ENCODE results near the gene SCFD2.
"Not testable (repeated sequence)": the region's sequence is repeated elsewhere in the genome, so short reads cannot be mapped to it uniquely, and the experiment has no call there.

The SCFD2 gene

GRCh38 chr4:53361451-53361850 is 4.4 kb downstream of the SCFD2 start:
- no peak for TF ChIP-seq CTCF (conservative IDR thresholded peaks at IDR 0.05; ENCODE audit: low read depth, low read length)
- no peak for DNase-seq (ENCODE audit: low read depth)
- H3K4me3 ChIP-seq (ENCODE audit: low read length), result no peak overlapping the region

GRCh38 chr4:53355930-53356521 is 9.8 kb downstream of the SCFD2 start:
- no peak overlapping the region for H3K4me3 ChIP-seq (ENCODE audit: low read length)
- DNase-seq (ENCODE audit: low read depth), result no peak
- TF ChIP-seq CTCF (conservative IDR thresholded peaks at IDR 0.05; ENCODE audit: low read depth, low read length), result no peak

GRCh38 chr4:53354012-53354722 is 11.7 kb downstream of the SCFD2 start:
- no peak for TF ChIP-seq CTCF (conservative IDR thresholded peaks at IDR 0.05; ENCODE audit: low read depth, low read length)
- no peak for DNase-seq (ENCODE audit: low read depth)
- no peak overlapping the region for H3K4me3 ChIP-seq (ENCODE audit: low read length)

- no peak overlapping the region for H3K4me3 ChIP-seq (ENCODE audit: low read length)
- no peak for DNase-seq (ENCODE audit: low read depth)
- no peak for TF ChIP-seq CTCF (conservative IDR thresholded peaks at IDR 0.05; ENCODE audit: low read depth, low read length)
Measured at GRCh38 chr4:53349091-53349491, 16.8 kb downstream of the SCFD2 start.

- DNase-seq (ENCODE audit: low read depth), result no peak
- no peak overlapping the region for H3K4me3 ChIP-seq (ENCODE audit: low read length)
- TF ChIP-seq CTCF (conservative IDR thresholded peaks at IDR 0.05; ENCODE audit: low read depth, low read length), result no peak
Measured at GRCh38 chr4:53348046-53348445, 17.8 kb downstream of the SCFD2 start.

GRCh38 chr4:53346920-53347852 is 18.7 kb downstream of the SCFD2 start:
- TF ChIP-seq CTCF (conservative IDR thresholded peaks at IDR 0.05; ENCODE audit: low read depth, low read length), result no peak
- DNase-seq (ENCODE audit: low read depth), result no peak
- H3K4me3 ChIP-seq (ENCODE audit: low read length), result no peak overlapping the region

- DNase-seq (ENCODE audit: low read depth); H3K4me3 ChIP-seq (ENCODE audit: low read length): not testable (repeated sequence)
Measured at GRCh38 chr4:53346392-53346791, 19.5 kb downstream of the SCFD2 start.

GRCh38 chr4:53340145-53340544 is 25.7 kb downstream of the SCFD2 start:
- not testable (repeated sequence) for DNase-seq (ENCODE audit: low read depth); H3K4me3 ChIP-seq (ENCODE audit: low read length)

- H3K4me3 ChIP-seq (ENCODE audit: low read length); DNase-seq (ENCODE audit: low read depth): not testable (repeated sequence)
Measured at GRCh38 chr4:53334916-53335315, 30.9 kb downstream of the SCFD2 start.

Data from retinal pigment epithelial cell (primary cell).